ENCODE data around the gene ARPC5.

GRCh38 chr1:183572721-183573120 is 62.9 kb downstream of the ARPC5 start:
- TF ChIP-seq POLR2A (IDR thresholded peaks at IDR 0.05; ENCODE audit: extremely low read depth, insufficient read length) (no peak), CTCF (IDR thresholded peaks at IDR 0.05; ENCODE audit: low read depth, low read length) (no peak)
